HG03280 (cell line): Measurements from ENCODE around the gene TEX35.

Source experiments
- ATAC-seq: cut with Tn5 transposase; IDR thresholded peaks from one replicate; pipeline ENCODE4 v1.9.1; 2021; ENCODE audit warnings: mild to moderate bottlenecking, moderate library complexity; ENCODE audit not compliant: unreplicated experiment

The TEX35 gene

GRCh38 chr1:178513278-178513983 is 522 bp downstream of the TEX35 start:
- ATAC-seq = no peak

GRCh38 chr1:178516110-178516509 is 3.2 kb downstream of the TEX35 start:
- ATAC-seq = no peak

- no peak for ATAC-seq
Measured at GRCh38 chr1:178518894-178519293, 6.0 kb downstream of the TEX35 start.

- ATAC-seq = no peak
Measured at GRCh38 chr1:178520803-178521202, 7.9 kb downstream of the TEX35 start.

GRCh38 chr1:178521241-178521640 is 8.3 kb downstream of the TEX35 start:
- no peak for ATAC-seq

- ATAC-seq = no peak
Measured at GRCh38 chr1:178527117-178527516, 14.2 kb downstream of the TEX35 start.

GRCh38 chr1:178528228-178528952 is 15.5 kb downstream of the TEX35 start:
- no peak for ATAC-seq

GRCh38 chr1:178528953-178529335 is 16.0 kb downstream of the TEX35 start:
- ATAC-seq = no peak

- ATAC-seq = no peak
Measured at GRCh38 chr1:178529364-178530036, 16.6 kb downstream of the TEX35 start.

GRCh38 chr1:178530037-178530402 is 17.1 kb downstream of the TEX35 start:
- ATAC-seq = no peak

GRCh38 chr1:178530502-178530901 is 17.6 kb downstream of the TEX35 start:
- ATAC-seq = no peak

- ATAC-seq = no peak
Measured at GRCh38 chr1:178531887-178532286, 19.0 kb downstream of the TEX35 start.

- no peak for ATAC-seq
Measured at GRCh38 chr1:178532392-178532791, 19.5 kb downstream of the TEX35 start.

- ATAC-seq = no peak
Measured at GRCh38 chr1:178533121-178533946, 20.4 kb downstream of the TEX35 start.

GRCh38 chr1:178534137-178534868 is 21.4 kb downstream of the TEX35 start:
- ATAC-seq = no peak

- ATAC-seq = no peak
Measured at GRCh38 chr1:178536329-178536728, 23.4 kb downstream of the TEX35 start.

- ATAC-seq = no peak
Measured at GRCh38 chr1:178536844-178537371, 24.0 kb downstream of the TEX35 start.

GRCh38 chr1:178537382-178538090 is 24.6 kb downstream of the TEX35 start:
- ATAC-seq = no peak

GRCh38 chr1:178538192-178538916 is 25.4 kb downstream of the TEX35 start:
- no peak for ATAC-seq
